GM19395 (cell line): ENCODE measurements around the gene TLCD1.
"Not testable (repeated sequence)": the region's sequence is repeated elsewhere in the genome, so short reads cannot be mapped to it uniquely, and the experiment has no call there.

Experiments
- ATAC-seq: cut with Tn5 transposase; IDR thresholded peaks from one replicate; pipeline ENCODE4 v1.9.1; 2021; ENCODE audit warnings: mild to moderate bottlenecking, moderate library complexity; ENCODE audit not compliant: unreplicated experiment

The TLCD1 gene

GRCh38 chr17:28747051-28747691 lies 21.1 kb upstream of the TLCD1 start:
- no peak for ATAC-seq

- ATAC-seq: no peak
Measured at GRCh38 chr17:28746611-28747050, 20.6 kb upstream of the TLCD1 start.

GRCh38 chr17:28745786-28746411 lies 19.9 kb upstream of the TLCD1 start:
- no peak for ATAC-seq

- no peak for ATAC-seq
Measured at GRCh38 chr17:28744972-28745785, 19.1 kb upstream of the TLCD1 start.

- no peak for ATAC-seq
Measured at GRCh38 chr17:28744104-28744971, 18.3 kb upstream of the TLCD1 start.

GRCh38 chr17:28743243-28744103 lies 17.4 kb upstream of the TLCD1 start, which contains the start of gene TRAF4:
Gene TRAF4, plus strand, starts transcription at chr17:28744011. Its CDS starts 102 bp downstream, at chr17:28744113.
- ATAC-seq: peak; percentile 45

- ATAC-seq: no peak
Measured at GRCh38 chr17:28741358-28742349, 15.6 kb upstream of the TLCD1 start.

GRCh38 chr17:28740406-28741357 lies 14.6 kb upstream of the TLCD1 start:
- ATAC-seq: no peak

- ATAC-seq: peak; percentile 11
Measured at GRCh38 chr17:28738680-28739384, 12.8 kb upstream of the TLCD1 start.

GRCh38 chr17:28737770-28738679 lies 12.0 kb upstream of the TLCD1 start:
- ATAC-seq: peak; percentile 69

- ATAC-seq: no peak
Measured at GRCh38 chr17:28737316-28737715, 11.3 kb upstream of the TLCD1 start.

- not testable (repeated sequence) for ATAC-seq
Measured at GRCh38 chr17:28735913-28736769, 10.1 kb upstream of the TLCD1 start.

GRCh38 chr17:28735242-28735722 lies 9.2 kb upstream of the TLCD1 start:
- no peak for ATAC-seq

GRCh38 chr17:28734712-28735241 lies 8.7 kb upstream of the TLCD1 start:
- no peak for ATAC-seq
